Activated T-helper 2 cell treated with anti-CD3 and anti-CD28 coated beads, Interferon-gamma antibody, Interleukin-2, Interleukin-4, amounts not matched to agents 10 μg/mL and 5 μg/mL and 100 μg/mL, durations not matched to agents 14 hours and 24 hours and 36 hours (primary cell): ENCODE results near the gene RASSF4. TPM values are rescaled to one million over a fixed set of nuclear protein-coding genes. Genes with fewer than 3 reads are reported as not detected.

Source experiments
- DNase-seq: peaks from one replicate; pipeline ENCODE4 v3.0.0; 2021; ENCODE audit warnings: low spot score
- H3K27ac Mint-ChIP-seq: one replicate; pipeline ENCODE4 v1.8.0; 2021; ENCODE audit warnings: mixed read lengths
- H3K27me3 Mint-ChIP-seq: one replicate; pipeline ENCODE4 v1.8.0; 2021; ENCODE audit warnings: low read depth, mixed read lengths
- H3K36me3 Mint-ChIP-seq: one replicate; pipeline ENCODE4 v1.8.0; 2021; ENCODE audit warnings: low read depth, mixed read lengths
- H3K4me1 Mint-ChIP-seq: one replicate; pipeline ENCODE4 v1.8.0; 2021; ENCODE audit warnings: low read depth, mixed read lengths
- H3K4me3 Mint-ChIP-seq: one replicate; pipeline ENCODE4 v1.8.0; 2021; ENCODE audit warnings: low read depth, mild to moderate bottlenecking, moderate library complexity, mixed read lengths
- H3K9me3 Mint-ChIP-seq: one replicate; pipeline ENCODE4 v1.8.0; 2021; ENCODE audit warnings: mixed read lengths
- intact Hi-C: fragments of 100-400 bp; cut with micrococcal nuclease; formaldehyde crosslinking; loops from one replicate; pipeline ENCODE4 v1.15.1; 2023
- total RNA-seq: library from RNA; stranded (reverse); gene quantifications from 2 replicates; pipeline ENCODE4 v1.2.3, GENCODE V29; 2022

RASSF4 gene
- total RNA-seq, 1 donor from 2014 or later, result 0.66 TPM

DNA sequence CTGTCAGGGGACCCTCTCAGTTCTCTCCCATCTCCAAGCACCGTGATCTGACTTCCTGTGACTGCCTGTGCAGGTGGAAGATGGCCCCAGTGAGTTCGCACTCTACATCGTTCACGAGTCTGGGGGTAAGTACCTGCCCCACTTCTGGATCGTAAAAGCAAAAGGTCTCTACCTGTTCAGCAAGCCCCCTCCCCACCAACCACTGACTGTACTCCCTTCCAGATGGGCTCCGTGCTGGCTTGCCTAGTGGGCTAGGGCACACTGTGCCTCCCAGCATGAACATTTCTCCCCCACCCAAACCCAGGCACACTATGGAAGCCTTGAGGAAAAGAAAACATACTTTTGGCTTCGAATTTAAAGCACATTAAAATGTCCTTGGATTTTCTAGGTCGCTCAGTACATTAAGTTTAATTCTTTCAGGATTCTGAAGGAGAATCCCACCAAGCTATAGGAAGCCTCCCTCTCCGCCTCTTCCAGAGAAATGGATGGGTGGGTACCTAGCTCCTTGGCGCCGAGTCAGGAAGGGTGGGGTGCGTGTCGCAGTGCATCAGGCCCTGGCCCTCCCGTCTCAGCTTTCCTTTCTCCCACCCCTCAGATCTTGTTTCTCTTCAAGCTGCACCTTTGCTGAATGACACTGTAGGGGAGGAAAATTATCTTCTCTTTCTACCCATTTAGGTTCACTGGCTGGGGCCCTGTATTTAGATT is 30.1 kb downstream of the RASSF4 start:
- Mint-ChIP-seq H3K27ac (no peak overlapping the region), H3K36me3 (no peaks in the 10 kb centered on the region), H3K9me3 (no peaks in the 10 kb centered on the region), H3K4me1 (peaks cover 4% of the 10 kb centered on the region), H3K27me3 (peaks cover 19% of the 10 kb centered on the region), H3K4me3 (no peak overlapping the region)
- no peak for DNase-seq
- intact Hi-C loops, result no loop called here

DNA sequence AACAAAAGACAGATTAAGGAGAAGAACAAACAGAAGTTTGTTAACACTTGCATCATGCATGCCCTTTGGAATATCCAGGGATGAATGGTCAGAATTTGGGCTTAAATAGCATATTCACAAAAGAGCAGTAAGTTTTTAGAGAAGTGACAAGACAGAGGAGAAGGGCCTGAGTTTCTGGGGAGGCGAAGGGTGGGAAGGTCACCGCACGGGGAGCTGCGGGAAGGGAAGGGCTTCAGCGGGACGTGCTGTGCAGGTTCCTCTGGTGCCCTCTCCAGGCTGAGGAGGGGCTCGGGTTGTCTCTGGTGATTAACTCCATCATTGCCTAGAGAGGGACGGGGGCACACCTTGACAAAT is 30.7 kb downstream of the RASSF4 start:
- Mint-ChIP-seq H3K4me1 (peaks cover 7% of the 10 kb centered on the region), H3K36me3 (no peaks in the 10 kb centered on the region), H3K27ac (no peak overlapping the region), H3K4me3 (no peak overlapping the region), H3K27me3 (peaks cover 19% of the 10 kb centered on the region), H3K9me3 (no peaks in the 10 kb centered on the region)
- intact Hi-C loops, result no loop called here
- DNase-seq, result no peak

DNA sequence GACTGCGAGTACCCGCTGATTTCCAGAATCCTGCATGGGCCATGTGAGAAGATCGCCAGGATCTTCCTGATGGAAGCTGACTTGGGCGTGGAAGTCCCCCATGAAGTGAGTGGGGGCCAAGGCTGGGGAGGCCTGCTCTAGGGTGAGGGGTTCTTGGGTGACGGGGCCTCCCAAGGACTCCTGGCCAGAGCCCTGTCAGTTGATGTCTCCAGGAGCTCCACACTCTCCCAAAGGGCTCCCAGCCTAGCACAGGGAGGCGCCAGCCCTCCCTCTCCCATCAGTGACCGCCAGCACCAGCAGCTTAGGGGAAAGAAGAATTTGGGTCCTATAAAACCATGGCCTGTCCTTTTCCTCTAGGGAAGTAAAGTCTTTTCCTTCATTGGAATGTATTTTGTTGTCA is 31.4 kb downstream of the RASSF4 start:
- Mint-ChIP-seq H3K4me3 (no peak overlapping the region), H3K36me3 (no peaks in the 10 kb centered on the region), H3K4me1 (peaks cover 14% of the 10 kb centered on the region), H3K27me3 (peaks cover 15% of the 10 kb centered on the region), H3K9me3 (no peaks in the 10 kb centered on the region), H3K27ac (no peak overlapping the region)
- intact Hi-C loops, result no loop called here
- no peak for DNase-seq

DNA sequence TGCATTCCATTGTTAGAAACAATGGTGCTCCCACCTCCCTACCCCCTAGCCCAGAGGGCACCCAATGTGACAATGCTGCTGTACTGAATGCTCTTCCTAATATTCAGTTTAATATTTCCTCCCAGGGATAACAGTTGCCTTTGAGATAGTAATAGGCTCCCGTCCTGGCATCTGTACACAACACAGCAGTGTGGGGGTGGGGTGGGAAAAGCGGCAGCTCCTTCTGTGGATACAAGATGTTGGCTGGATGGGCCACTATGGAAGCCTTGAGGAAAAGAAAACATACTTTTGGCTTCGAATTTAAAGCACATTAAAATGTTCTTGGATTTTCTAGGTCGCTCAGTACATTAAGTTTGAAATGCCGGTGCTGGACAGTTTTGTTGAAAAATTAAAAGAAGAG is 32.0 kb downstream of the RASSF4 start:
- intact Hi-C loops, result no loop called here
- H3K36me3 Mint-ChIP-seq, result no peaks in the 10 kb centered on the region

DNA sequence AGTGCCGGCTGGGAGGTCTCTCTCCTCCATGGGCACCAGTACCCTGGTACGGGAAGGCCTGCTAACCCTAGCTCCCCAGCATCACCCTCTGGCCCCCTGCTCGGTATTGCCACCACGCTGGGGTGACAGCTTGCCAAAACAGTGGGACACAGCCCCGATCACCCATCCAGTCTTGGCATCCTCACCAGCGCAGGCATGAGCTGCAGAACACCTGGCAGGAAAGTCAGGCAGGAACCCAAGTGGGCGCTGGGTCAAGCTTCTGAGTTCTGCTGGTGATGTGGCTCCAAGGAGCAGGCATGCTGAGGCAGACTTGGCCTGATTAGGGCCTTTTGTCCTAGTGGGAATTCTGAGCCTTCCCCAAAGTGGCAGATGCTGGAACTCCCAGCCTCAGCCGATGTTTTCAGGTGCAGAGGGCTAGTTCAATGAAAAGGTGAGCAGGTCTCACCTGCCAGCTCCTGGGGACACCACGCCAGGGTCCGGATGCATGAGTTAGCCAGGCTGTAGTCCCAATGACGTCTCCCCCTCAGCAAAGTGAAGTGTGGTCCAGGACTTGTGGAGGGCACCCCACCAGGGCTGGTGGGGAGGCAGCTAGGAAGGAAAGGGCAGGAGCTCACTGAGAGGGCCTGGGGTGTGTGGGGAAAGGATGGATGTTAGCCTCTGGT is 32.6 kb downstream of the RASSF4 start:
- H3K36me3 Mint-ChIP-seq, result no peaks in the 10 kb centered on the region
- no peaks in the 10 kb centered on the region for H3K9me3 Mint-ChIP-seq
- H3K4me3 Mint-ChIP-seq, result no peak overlapping the region
- H3K27ac Mint-ChIP-seq, result no peak overlapping the region
- no peak for DNase-seq
- peaks cover 20% of the 10 kb centered on the region for H3K4me1 Mint-ChIP-seq
- intact Hi-C loops, result no loop called here
- H3K27me3 Mint-ChIP-seq, result peaks cover 15% of the 10 kb centered on the region

More for the DNA sequence above, 32.0 kb downstream of the RASSF4 start:
- peaks cover 15% of the 10 kb centered on the region for H3K27me3 Mint-ChIP-seq
- H3K9me3 Mint-ChIP-seq, result no peaks in the 10 kb centered on the region
- H3K27ac Mint-ChIP-seq, result no peak overlapping the region
- no peak for DNase-seq
- H3K4me1 Mint-ChIP-seq, result peaks cover 19% of the 10 kb centered on the region
- H3K4me3 Mint-ChIP-seq, result no peak overlapping the region

DNA sequence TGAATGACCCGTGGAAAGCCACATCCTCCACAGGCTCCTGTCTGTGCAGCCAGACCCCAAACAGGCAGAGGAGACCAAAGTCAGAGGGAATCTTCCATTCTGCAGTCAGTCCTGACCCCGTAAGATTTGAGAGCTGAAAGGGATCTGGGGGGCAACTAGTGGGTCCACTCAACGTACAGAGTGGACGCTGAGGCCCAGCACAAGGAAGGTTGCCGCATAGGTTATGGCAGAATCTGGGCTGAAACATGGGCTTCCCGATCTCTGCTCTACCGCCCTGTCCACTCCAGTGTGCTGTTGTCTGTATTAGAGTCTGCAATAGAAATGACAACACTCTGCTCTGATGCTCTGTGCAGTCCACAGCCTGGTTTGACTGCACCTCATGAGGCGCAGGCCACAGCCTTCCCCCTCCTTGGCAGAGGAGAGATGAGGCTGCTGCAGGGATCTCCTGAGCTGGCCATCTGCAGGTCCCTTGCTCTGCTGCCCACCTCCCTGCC is 33.2 kb downstream of the RASSF4 start:
- intact Hi-C loops, result no loop called here
- peaks cover 21% of the 10 kb centered on the region for H3K4me1 Mint-ChIP-seq

DNA sequence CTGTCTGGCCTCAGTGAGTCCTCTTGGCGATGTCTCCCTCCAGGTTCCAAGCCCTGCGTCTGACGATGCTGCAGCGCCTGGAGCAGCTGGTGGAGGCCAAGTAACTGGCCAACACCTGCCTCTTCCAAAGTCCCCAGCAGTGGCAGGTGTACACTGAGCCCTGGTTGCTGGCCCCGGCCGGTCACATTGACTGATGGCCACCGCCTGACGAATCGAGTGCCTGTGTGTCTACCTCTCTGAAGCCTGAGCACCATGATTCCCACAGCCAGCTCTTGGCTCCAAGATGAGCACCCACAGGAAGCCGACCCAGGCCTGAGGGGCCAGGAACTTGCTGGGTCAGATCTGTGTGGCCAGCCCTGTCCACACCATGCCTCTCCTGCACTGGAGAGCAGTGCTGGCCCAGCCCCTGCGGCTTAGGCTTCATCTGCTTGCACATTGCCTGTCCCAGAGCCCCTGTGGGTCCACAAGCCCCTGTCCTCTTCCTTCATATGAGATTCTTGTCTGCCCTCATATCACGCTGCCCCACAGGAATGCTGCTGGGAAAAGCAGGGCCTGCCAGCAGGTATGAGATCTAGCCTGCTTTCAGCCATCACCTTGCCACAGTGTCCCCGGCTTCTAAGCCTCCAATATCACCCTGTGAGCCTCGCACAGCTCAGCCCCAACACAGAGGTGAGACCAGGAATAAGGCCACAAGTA is 33.8 kb downstream of the RASSF4 start:
- H3K36me3 Mint-ChIP-seq, result no peaks in the 10 kb centered on the region
- H3K4me1 Mint-ChIP-seq, result peaks cover 21% of the 10 kb centered on the region
- peaks cover 16% of the 10 kb centered on the region for H3K27me3 Mint-ChIP-seq
- H3K9me3 Mint-ChIP-seq, result no peaks in the 10 kb centered on the region
- H3K4me3 Mint-ChIP-seq, result no peak overlapping the region
- H3K27ac Mint-ChIP-seq, result no peak overlapping the region
- no peak for DNase-seq
- intact Hi-C loops, result no loop called here

More for the DNA sequence above, 33.2 kb downstream of the RASSF4 start:
- Mint-ChIP-seq H3K36me3 (no peaks in the 10 kb centered on the region), H3K4me3 (no peak overlapping the region), H3K27ac (no peak overlapping the region), H3K9me3 (no peaks in the 10 kb centered on the region), H3K27me3 (peaks cover 13% of the 10 kb centered on the region)
- DNase-seq, result no peak

DNA sequence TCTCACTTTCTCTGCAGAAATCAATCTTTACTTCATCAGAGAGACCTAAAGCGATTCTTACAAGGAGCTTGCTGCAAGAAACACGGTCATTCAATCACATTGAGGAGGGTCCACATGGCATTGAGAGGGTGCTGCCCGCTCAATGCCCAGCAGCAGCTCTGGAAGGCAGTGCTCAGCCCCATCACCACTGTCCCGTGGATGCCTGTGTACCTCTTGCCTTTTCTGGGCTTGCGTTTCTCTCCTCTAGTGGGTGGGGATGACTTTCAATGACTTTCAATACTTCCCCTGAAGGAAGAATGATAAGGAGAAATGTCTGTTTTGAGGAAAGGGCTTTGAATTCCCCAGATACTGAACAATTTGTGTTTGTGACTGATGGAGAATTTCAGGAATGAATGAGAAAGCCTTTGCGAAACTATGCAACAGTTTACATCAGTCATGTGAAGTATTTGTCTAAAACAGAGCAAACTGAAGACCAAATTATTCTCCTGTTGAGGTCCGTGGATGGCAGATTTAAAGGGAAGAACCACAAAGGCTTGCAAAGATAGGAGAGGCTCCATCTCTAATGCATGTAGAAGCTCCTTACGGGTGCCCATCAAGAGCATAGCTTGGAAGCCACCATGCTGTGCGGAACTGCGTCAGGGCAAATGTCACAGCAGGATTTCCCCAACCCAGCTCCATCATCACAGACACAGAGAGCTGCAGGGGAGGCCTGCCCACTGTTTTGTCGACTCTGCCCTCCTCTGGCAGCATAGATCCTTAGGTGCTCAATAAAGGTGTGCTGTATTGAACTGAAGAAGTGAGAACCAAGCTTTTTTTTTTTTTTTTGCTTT is 34.5 kb downstream of the RASSF4 start:
- Mint-ChIP-seq H3K9me3 (no peaks in the 10 kb centered on the region), H3K4me3 (no peak overlapping the region), H3K27ac (no peak overlapping the region), H3K36me3 (no peaks in the 10 kb centered on the region), H3K27me3 (peaks cover 17% of the 10 kb centered on the region), H3K4me1 (peaks cover 21% of the 10 kb centered on the region)
- intact Hi-C loops, result no loop called here
- no peak for DNase-seq

DNA sequence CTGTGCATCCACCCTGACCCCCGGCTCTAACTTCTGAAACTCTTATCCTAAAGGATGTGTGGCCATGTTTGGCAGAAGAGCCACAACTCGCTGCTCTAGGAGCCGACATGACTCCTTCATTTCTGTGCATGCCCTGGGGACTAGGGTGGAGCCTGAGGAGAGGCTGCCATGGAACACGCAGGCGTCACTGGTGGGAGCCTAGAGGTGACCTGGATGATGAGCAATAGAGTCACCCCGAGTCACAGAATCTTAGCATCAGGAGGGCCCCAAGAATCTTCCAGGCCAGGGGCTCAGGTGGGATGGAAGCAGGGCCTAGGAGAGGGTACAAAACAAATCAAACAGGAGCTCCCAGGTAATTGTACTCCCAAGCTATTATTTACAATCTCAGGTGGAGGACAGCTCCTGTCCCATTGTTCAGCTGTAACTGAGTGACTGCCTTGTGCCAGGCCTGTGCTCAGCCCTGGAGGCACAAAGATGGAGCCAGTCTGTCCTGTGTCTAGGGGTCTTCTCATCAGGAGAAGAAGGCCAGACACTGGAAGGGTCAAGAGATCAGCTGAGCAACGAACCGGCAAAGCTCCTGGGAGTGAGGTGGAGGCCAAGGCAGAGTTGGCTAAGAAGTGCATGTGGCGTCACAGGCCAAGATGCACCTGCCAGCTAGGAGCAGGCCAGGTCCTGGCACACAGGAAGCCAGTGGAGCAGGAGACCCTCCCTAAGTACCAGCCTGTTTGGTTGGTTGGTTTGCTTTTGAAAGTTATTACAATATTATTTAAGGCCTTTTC is 35.3 kb downstream of the RASSF4 start:
- H3K27ac Mint-ChIP-seq, result no peak overlapping the region
- peaks cover 27% of the 10 kb centered on the region for H3K4me1 Mint-ChIP-seq
- no peak overlapping the region for H3K4me3 Mint-ChIP-seq
- DNase-seq, result no peak
- H3K9me3 Mint-ChIP-seq, result no peaks in the 10 kb centered on the region
- peaks cover under 1% of the 10 kb centered on the region for H3K36me3 Mint-ChIP-seq
- H3K27me3 Mint-ChIP-seq, result peaks cover 16% of the 10 kb centered on the region
- intact Hi-C loops, result no loop called here

DNA sequence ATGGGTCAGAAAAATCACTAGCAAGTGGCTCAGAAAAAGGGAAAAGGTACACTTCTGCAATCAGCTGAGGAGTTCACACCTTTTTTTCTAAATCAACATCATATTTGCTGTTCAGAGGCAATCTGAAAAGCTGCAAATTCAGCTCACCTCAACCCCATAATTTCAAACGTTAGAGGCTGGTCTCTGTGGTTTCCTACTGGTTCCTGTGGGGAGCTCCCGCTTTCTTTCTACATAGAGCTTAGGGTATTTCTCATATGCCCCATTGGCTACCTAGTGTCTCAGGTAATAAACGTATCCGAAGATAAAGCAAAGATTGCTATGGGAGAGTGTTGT is 35.9 kb downstream of the RASSF4 start:
- intact Hi-C loops, result no loop called here
- H3K9me3 Mint-ChIP-seq, result no peaks in the 10 kb centered on the region
- no peak overlapping the region for H3K27ac Mint-ChIP-seq
- peaks cover 4% of the 10 kb centered on the region for H3K36me3 Mint-ChIP-seq
- H3K27me3 Mint-ChIP-seq, result peaks cover 13% of the 10 kb centered on the region
- no peak overlapping the region for H3K4me3 Mint-ChIP-seq
- DNase-seq, result no peak
- peaks cover 32% of the 10 kb centered on the region for H3K4me1 Mint-ChIP-seq

DNA sequence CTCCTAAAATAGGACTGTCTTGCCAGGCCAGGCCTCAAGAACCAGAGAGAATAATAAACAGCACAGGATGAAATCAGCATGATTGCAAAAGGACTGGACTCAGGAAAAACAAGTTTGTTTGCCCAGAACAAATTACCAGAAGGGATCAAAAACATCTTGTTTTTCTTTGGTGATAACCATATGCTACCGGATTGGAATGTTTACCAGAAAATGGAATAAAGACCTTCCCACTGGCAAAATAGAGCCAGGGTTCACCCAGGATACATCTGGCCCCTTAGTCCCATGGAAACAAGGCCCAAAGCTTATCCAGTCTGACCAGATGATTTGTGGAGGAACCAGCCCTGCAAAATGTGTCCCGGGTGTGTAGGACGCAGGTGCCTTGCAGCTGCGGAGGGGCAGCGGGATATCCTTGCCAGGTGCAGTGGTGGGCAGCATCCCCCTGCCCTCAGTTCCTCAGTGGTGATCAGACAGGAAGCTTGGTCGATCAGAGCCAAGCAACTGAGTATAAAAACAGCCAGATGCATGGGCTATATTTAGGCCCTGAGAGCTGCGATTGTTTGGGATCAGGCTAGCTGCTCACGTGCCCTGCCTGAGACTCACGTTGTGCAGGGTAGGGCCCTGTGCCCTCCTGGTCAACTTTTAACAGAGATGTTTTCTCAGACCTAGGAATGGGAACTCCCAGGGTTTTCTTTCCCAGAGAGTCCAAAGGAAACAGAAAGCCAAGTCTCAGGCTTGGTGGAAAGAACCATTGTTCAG is 36.5 kb downstream of the RASSF4 start:
- Mint-ChIP-seq H3K27me3 (peaks cover 10% of the 10 kb centered on the region), H3K4me1 (peaks cover 32% of the 10 kb centered on the region), H3K9me3 (no peaks in the 10 kb centered on the region), H3K27ac (no peak overlapping the region), H3K4me3 (no peak overlapping the region), H3K36me3 (peaks cover 4% of the 10 kb centered on the region)
- intact Hi-C loops, result no loop called here
- no peak for DNase-seq
